Measurements from ENCODE around the gene JPH3.

DNA sequence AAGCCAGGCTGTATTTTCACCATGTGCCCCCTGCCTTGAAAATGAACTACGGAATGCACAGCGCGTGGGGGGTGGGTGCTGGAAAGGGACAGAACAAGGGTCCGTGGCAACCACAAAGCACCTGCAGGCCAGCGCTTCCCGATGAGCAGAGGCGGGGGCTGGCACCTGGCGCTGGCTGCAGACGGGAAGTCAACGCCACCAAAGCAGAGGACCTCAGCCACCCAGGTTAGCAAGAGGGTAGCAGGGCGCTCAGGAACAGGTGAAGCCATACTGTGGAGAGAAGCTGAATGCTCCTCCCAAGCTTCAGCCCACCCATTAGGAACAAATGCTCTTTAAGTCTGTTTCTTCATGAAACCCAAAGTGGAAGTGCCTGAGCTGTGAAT, 98.8 kb downstream of the JPH3 start:
- TF ChIP-seq, protein P1, sequence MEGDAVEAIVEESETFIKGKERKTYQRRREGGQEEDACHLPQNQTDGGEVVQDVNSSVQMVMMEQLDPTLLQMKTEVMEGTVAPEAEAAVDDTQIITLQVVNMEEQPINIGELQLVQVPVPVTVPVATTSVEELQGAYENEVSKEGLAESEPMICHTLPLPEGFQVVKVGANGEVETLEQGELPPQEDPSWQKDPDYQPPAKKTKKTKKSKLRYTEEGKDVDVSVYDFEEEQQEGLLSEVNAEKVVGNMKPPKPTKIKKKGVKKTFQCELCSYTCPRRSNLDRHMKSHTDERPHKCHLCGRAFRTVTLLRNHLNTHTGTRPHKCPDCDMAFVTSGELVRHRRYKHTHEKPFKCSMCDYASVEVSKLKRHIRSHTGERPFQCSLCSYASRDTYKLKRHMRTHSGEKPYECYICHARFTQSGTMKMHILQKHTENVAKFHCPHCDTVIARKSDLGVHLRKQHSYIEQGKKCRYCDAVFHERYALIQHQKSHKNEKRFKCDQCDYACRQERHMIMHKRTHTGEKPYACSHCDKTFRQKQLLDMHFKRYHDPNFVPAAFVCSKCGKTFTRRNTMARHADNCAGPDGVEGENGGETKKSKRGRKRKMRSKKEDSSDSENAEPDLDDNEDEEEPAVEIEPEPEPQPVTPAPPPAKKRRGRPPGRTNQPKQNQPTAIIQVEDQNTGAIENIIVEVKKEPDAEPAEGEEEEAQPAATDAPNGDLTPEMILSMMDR (conservative IDR thresholded peaks at IDR 0.05): no peak
- no peak for TF ChIP-seq ZFX (IDR thresholded peaks at IDR 0.05)

Data from C4-2B (cell line).